GM19463 (cell line): ENCODE results near the gene HOXC9.

Experiments used
- ATAC-seq: cut with Tn5 transposase; IDR thresholded peaks from one replicate; pipeline ENCODE4 v1.9.1; 2021; ENCODE audit warnings: mild to moderate bottlenecking, moderate library complexity; ENCODE audit not compliant: unreplicated experiment

Gene HOXC9

GRCh38 chr12:54000116-54001114, at the start of gene HOXC9:
HOXC9 (plus strand) TSS chr12:54000161; CDS start chr12:54000189, 28 bp downstream.
- ATAC-seq: no peak

GRCh38 chr12:53950437-53950773, 49.6 kb upstream of the HOXC9 start:
- ATAC-seq: no peak

GRCh38 chr12:53950789-53951576, 49.0 kb upstream of the HOXC9 start:
- no peak for ATAC-seq

- ATAC-seq: no peak
Observed at GRCh38 chr12:53951577-53952334, 48.2 kb upstream of the HOXC9 start.

GRCh38 chr12:53952335-53952694, 47.6 kb upstream of the HOXC9 start:
- no peak for ATAC-seq

- no peak for ATAC-seq
Observed at GRCh38 chr12:53952871-53953734, 46.9 kb upstream of the HOXC9 start.

- ATAC-seq: no peak
Observed at GRCh38 chr12:53953831-53954693, 45.9 kb upstream of the HOXC9 start.

GRCh38 chr12:53954694-53955035, 45.3 kb upstream of the HOXC9 start, which contains the start of gene HOXC12:
HOXC12 (plus strand) TSS chr12:53954903; CDS start chr12:53954930, 27 bp downstream.
- no peak for ATAC-seq

- no peak for ATAC-seq
Observed at GRCh38 chr12:53955036-53955775, 44.8 kb upstream of the HOXC9 start.

GRCh38 chr12:53955776-53956250, 44.1 kb upstream of the HOXC9 start:
- no peak for ATAC-seq

GRCh38 chr12:53956251-53956887, 43.6 kb upstream of the HOXC9 start:
- ATAC-seq: no peak

- ATAC-seq: no peak
Observed at GRCh38 chr12:53956914-53957536, 42.9 kb upstream of the HOXC9 start.

GRCh38 chr12:53958128-53958527, 41.8 kb upstream of the HOXC9 start:
- no peak for ATAC-seq

- no peak for ATAC-seq
Observed at GRCh38 chr12:53959314-53959713, 40.6 kb upstream of the HOXC9 start.

- ATAC-seq: no peak
Observed at GRCh38 chr12:53960187-53961024, 39.6 kb upstream of the HOXC9 start.

- no peak for ATAC-seq
Observed at GRCh38 chr12:53961025-53961761, 38.8 kb upstream of the HOXC9 start.
